ENCODE data around the gene TMX4. TPM values are rescaled to one million over a fixed set of nuclear protein-coding genes. Genes with fewer than 3 reads are reported as not detected.

The TMX4 gene
- total RNA-seq, 2 donors from 2014 or later: 17.9 to 25.4 TPM

GRCh38 chr20:8005575-8006366 lies 13.8 kb downstream of the TMX4 start:
- H3K4me3 ChIP-seq: no peak overlapping the region
- no peak for DNase-seq

GRCh38 chr20:8005033-8005432 lies 14.5 kb downstream of the TMX4 start:
- ATAC-seq: no peak
- no peaks in the 10 kb centered on the region for H3K4me1 ChIP-seq
- H3K9me3 ChIP-seq: no peaks in the 10 kb centered on the region
- no peak for DNase-seq
- TF ChIP-seq POLR2A (IDR thresholded peaks at IDR 0.05): no peak
- TF ChIP-seq, protein P1, sequence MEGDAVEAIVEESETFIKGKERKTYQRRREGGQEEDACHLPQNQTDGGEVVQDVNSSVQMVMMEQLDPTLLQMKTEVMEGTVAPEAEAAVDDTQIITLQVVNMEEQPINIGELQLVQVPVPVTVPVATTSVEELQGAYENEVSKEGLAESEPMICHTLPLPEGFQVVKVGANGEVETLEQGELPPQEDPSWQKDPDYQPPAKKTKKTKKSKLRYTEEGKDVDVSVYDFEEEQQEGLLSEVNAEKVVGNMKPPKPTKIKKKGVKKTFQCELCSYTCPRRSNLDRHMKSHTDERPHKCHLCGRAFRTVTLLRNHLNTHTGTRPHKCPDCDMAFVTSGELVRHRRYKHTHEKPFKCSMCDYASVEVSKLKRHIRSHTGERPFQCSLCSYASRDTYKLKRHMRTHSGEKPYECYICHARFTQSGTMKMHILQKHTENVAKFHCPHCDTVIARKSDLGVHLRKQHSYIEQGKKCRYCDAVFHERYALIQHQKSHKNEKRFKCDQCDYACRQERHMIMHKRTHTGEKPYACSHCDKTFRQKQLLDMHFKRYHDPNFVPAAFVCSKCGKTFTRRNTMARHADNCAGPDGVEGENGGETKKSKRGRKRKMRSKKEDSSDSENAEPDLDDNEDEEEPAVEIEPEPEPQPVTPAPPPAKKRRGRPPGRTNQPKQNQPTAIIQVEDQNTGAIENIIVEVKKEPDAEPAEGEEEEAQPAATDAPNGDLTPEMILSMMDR (IDR thresholded peaks at IDR 0.05): no peak
- no peaks in the 10 kb centered on the region for H3K36me3 ChIP-seq (replicated peaks in 1 of 2; ENCODE audit: insufficient read depth in 1 of 2, low read depth in 2 of 2)
- no peaks in the 10 kb centered on the region for H3K27me3 ChIP-seq
- intact Hi-C loops (cut with DNase I): no loop called here
- 95% methylated on average over 2 of the region's 2 CpGs for WGBS, 2 donors
- no peak overlapping the region for H3K27ac ChIP-seq
- H3K4me3 ChIP-seq: no peak overlapping the region

More at GRCh38 chr20:8005575-8006366, 13.8 kb downstream of the TMX4 start:
- 90% methylated on average over 19 of the region's 19 CpGs for WGBS, 2 donors
- no peaks in the 10 kb centered on the region for H3K27me3 ChIP-seq
- TF ChIP-seq POLR2A (IDR thresholded peaks at IDR 0.05): no peak
- TF ChIP-seq, protein P1 (IDR thresholded peaks at IDR 0.05): no peak
- H3K36me3 ChIP-seq (replicated peaks in 1 of 2; ENCODE audit: insufficient read depth in 1 of 2, low read depth in 2 of 2): no peaks in the 10 kb centered on the region
- no peak overlapping the region for H3K27ac ChIP-seq
- no peak for ATAC-seq
- no peaks in the 10 kb centered on the region for H3K9me3 ChIP-seq
- no peaks in the 10 kb centered on the region for H3K4me1 ChIP-seq
- intact Hi-C loops (cut with DNase I): no loop called here

DNA sequence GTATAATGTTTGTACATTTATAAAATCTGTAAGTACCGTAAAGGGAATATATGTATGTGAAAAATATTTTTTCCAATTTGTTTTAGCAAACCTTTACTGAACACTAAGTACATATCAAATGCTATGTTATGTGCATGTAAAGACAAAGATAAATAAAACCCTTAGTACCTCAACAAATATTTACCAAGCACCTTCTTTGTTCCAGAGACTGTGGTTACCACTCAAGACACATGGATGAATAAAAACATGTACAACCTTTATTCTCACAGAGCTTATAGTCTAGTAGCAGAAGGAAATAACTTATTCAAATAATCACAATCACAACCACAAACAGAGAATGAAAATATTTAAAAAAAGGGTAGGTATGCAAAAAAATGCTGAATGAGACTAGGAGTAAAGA lies 17.5 kb downstream of the TMX4 start:
- ATAC-seq (no peak), DNase-seq (no peak)
- H3K27me3 ChIP-seq: no peaks in the 10 kb centered on the region
- 96 to 100% methylated on average over 1 of the region's 1 CpG for WGBS, 2 donors
- TF ChIP-seq, protein P1 (IDR thresholded peaks at IDR 0.05): no peak
- TF ChIP-seq POLR2A (IDR thresholded peaks at IDR 0.05): no peak
- H3K27ac ChIP-seq: no peak overlapping the region
- H3K4me1 ChIP-seq: no peaks in the 10 kb centered on the region
- intact Hi-C loops (cut with DNase I): no loop called here
- peaks cover 0 to 2% of the 10 kb centered on the region in 2 donors for H3K36me3 ChIP-seq (replicated peaks in 1 of 2; ENCODE audit: insufficient read depth in 1 of 2, low read depth in 2 of 2)
- no peaks in the 10 kb centered on the region for H3K9me3 ChIP-seq
- no peak overlapping the region for H3K4me3 ChIP-seq

- Histone ChIP-seq H3K27ac (no peak overlapping the region), H3K36me3 (replicated peaks in 1 of 2; ENCODE audit: insufficient read depth in 1 of 2, low read depth in 2 of 2) (peaks cover 0 to 6% of the 10 kb centered on the region in 2 donors), H3K4me1 (no peaks in the 10 kb centered on the region), H3K9me3 (no peaks in the 10 kb centered on the region), H3K4me3 (no peak overlapping the region), H3K27me3 (no peaks in the 10 kb centered on the region)
- ATAC-seq (no peak), DNase-seq (no peak)
- intact Hi-C loops (cut with DNase I): no loop called here
- no peak for TF ChIP-seq POLR2A (IDR thresholded peaks at IDR 0.05)
- TF ChIP-seq, protein P1 (IDR thresholded peaks at IDR 0.05): no peak
Measured at GRCh38 chr20:8000796-8001195, 18.8 kb downstream of the TMX4 start.

GRCh38 chr20:7996898-7997297 lies 22.7 kb downstream of the TMX4 start:
- no peak overlapping the region for H3K4me3 ChIP-seq
- intact Hi-C loops (cut with DNase I): no loop called here
- 92 to 96% methylated on average over 3 of the region's 3 CpGs for WGBS, 2 donors
- peaks cover 0 to 8% of the 10 kb centered on the region in 2 donors for H3K36me3 ChIP-seq (replicated peaks in 1 of 2; ENCODE audit: insufficient read depth in 1 of 2, low read depth in 2 of 2)
- TF ChIP-seq, protein P1 (IDR thresholded peaks at IDR 0.05): no peak
- no peak for TF ChIP-seq POLR2A (IDR thresholded peaks at IDR 0.05)
- H3K9me3 ChIP-seq: peaks cover 0 to 4% (median 0%) of the 10 kb centered on the region in 3 donors
- H3K4me1 ChIP-seq: no peaks in the 10 kb centered on the region
- DNase-seq (no peak), ATAC-seq (no peak)
- H3K27me3 ChIP-seq: no peaks in the 10 kb centered on the region
- H3K27ac ChIP-seq: no peak overlapping the region

All from body of pancreas (tissue), 4 donors.